SK-N-SH treated with all-trans-retinoic acid at 6 μM for 48 hours (cell line): ENCODE data around the gene ARHGEF6.

Experiments
- ATAC-seq: fragments of 200-7000 bp; cut with Tn5 transposase; 3 replicates; pipeline ENCODE4 v1.9.1; 2020; ENCODE audit warnings: mild to moderate bottlenecking, moderate library complexity
- ARNTL ChIP-seq: fragments of 450-650 bp; formaldehyde crosslinking; IDR thresholded peaks from 2 replicates; pipeline ENCODE4 v1.5.0; 2020; ENCODE audit warnings: low read depth, mild to moderate bottlenecking, moderate library complexity, borderline replicate concordance
- BACH2 ChIP-seq: fragments of 250-450 bp; sonication (Bioruptor Pico); IDR thresholded peaks from 2 replicates; pipeline ENCODE4 v1.9.0; 2021; ENCODE audit warnings: mild to moderate bottlenecking, borderline replicate concordance
- CSDC2 ChIP-seq: fragments of 250-450 bp; sonication (Bioruptor Pico); IDR thresholded peaks from 2 replicates; pipeline ENCODE4 v1.5.0; 2020; ENCODE audit warnings: mild to moderate bottlenecking, moderate library complexity
- CSRNP3 ChIP-seq: fragments of 250-450 bp; sonication (Bioruptor Pico); IDR thresholded peaks from 2 replicates; pipeline ENCODE4 v1.5.1; 2021; ENCODE audit warnings: mild to moderate bottlenecking, moderate library complexity
- ESRRG ChIP-seq: fragments of 250-450 bp; sonication (Bioruptor Pico); IDR thresholded peaks from 2 replicates; pipeline ENCODE4 v1.6.1; 2021; ENCODE audit warnings: mild to moderate bottlenecking
- GLIS3 ChIP-seq: fragments of 250-450 bp; sonication (Bioruptor Pico); IDR thresholded peaks from 2 replicates; pipeline ENCODE4 v1.5.0; 2020; ENCODE audit warnings: mild to moderate bottlenecking, moderate library complexity
- ISL1 ChIP-seq: fragments of 250-450 bp; sonication (Bioruptor Pico); IDR thresholded peaks from 2 replicates; pipeline ENCODE4 v2.1.2; 2022; ENCODE audit warnings: mild to moderate bottlenecking, moderate library complexity
- PATZ1 ChIP-seq: fragments of 250-450 bp; sonication (Bioruptor Pico); IDR thresholded peaks from 2 replicates; pipeline ENCODE4 v1.8.0; 2020; ENCODE audit warnings: mild to moderate bottlenecking, moderate library complexity, borderline replicate concordance
- POU6F1 ChIP-seq: fragments of 250-450 bp; sonication (Bioruptor Pico); IDR thresholded peaks from 2 replicates; pipeline ENCODE4 v1.8.0; 2021; ENCODE audit warnings: low read depth, mild to moderate bottlenecking, moderate library complexity, borderline replicate concordance
- PPARA ChIP-seq: fragments of 250-450 bp; sonication (Bioruptor Pico); IDR thresholded peaks from 2 replicates; pipeline ENCODE4 v1.5.0; 2020; ENCODE audit warnings: mild to moderate bottlenecking, borderline replicate concordance
- RARB ChIP-seq: fragments of 250-450 bp; sonication (Bioruptor Pico); IDR thresholded peaks from 2 replicates; pipeline ENCODE4 v1.8.0; 2021; ENCODE audit warnings: mild to moderate bottlenecking, moderate library complexity
- SNAI2 ChIP-seq: fragments of 250-450 bp; sonication (Bioruptor Pico); IDR thresholded peaks from 2 replicates; pipeline ENCODE4 v1.5.0; 2020; ENCODE audit warnings: mild to moderate bottlenecking, moderate library complexity
- TCF4 ChIP-seq: fragments of 250-450 bp; sonication (Bioruptor Pico); IDR thresholded peaks from 2 replicates; pipeline ENCODE4 v1.8.0; 2021; ENCODE audit warnings: mild to moderate bottlenecking, moderate library complexity, borderline replicate concordance
- TOX ChIP-seq: fragments of 250-450 bp; sonication (Bioruptor Pico); IDR thresholded peaks from 2 replicates; pipeline ENCODE4 v1.8.0; 2021; ENCODE audit warnings: mild to moderate bottlenecking, moderate library complexity, borderline replicate concordance
- ZC3H10 ChIP-seq: fragments of 250-450 bp; sonication (Bioruptor Pico); IDR thresholded peaks from 2 replicates; pipeline ENCODE4 v1.5.1; 2021; ENCODE audit warnings: mild to moderate bottlenecking, moderate library complexity
- ZFP30 ChIP-seq: fragments of 450-650 bp; formaldehyde crosslinking; IDR thresholded peaks from 2 replicates; pipeline ENCODE4 v1.5.0; 2022; ENCODE audit warnings: mild to moderate bottlenecking, moderate library complexity
- ZNF565 ChIP-seq: fragments of 450-650 bp; formaldehyde crosslinking; conservative IDR thresholded peaks from 2 replicates; pipeline ENCODE4 v1.5.0; 2020; ENCODE audit warnings: low read depth, mild to moderate bottlenecking, moderate library complexity
- ZNF70 ChIP-seq: fragments of 450-650 bp; formaldehyde crosslinking; IDR thresholded peaks from 2 replicates; pipeline ENCODE4 v1.5.0; 2020; ENCODE audit warnings: mild to moderate bottlenecking, moderate library complexity
- ZNF8 ChIP-seq: fragments of 450-650 bp; formaldehyde crosslinking; IDR thresholded peaks from 2 replicates; pipeline ENCODE4 v1.5.0; 2020; ENCODE audit warnings: mild to moderate bottlenecking, moderate library complexity
- TF ChIP-seq, protein P1 (sequence below): fragments of 250-450 bp; sonication (Bioruptor Pico); IDR thresholded peaks from 2 replicates; pipeline ENCODE4 v1.5.0; 2020; ENCODE audit warnings: mild to moderate bottlenecking, moderate library complexity
- TF ChIP-seq, protein P2 (sequence below): fragments of 250-450 bp; sonication (Bioruptor Pico); IDR thresholded peaks from 2 replicates; pipeline ENCODE4 v1.5.1; 2020; ENCODE audit warnings: low read depth, mild to moderate bottlenecking, moderate library complexity

Gene ARHGEF6

DNA sequence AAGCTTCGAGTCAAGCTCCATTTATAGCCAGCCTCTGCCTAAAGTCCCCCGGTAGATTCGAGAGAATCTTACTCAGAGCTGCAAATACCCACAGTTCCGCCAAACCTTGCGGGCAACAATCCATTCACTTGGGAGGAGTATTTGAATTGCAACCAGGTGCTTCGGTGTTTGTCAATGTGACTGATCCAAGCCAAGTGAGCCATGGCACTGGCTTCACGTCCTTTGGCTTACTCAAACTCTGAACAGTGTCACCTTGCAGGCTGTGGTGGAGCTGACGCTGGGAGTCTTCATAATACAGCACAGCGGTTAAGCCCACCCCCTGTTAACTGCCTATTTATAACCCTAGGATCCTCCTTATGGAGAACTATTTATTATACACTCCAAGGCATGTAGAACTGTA is 121.6 kb downstream of the ARHGEF6 start (continued):
- TF ChIP-seq, protein P1, sequence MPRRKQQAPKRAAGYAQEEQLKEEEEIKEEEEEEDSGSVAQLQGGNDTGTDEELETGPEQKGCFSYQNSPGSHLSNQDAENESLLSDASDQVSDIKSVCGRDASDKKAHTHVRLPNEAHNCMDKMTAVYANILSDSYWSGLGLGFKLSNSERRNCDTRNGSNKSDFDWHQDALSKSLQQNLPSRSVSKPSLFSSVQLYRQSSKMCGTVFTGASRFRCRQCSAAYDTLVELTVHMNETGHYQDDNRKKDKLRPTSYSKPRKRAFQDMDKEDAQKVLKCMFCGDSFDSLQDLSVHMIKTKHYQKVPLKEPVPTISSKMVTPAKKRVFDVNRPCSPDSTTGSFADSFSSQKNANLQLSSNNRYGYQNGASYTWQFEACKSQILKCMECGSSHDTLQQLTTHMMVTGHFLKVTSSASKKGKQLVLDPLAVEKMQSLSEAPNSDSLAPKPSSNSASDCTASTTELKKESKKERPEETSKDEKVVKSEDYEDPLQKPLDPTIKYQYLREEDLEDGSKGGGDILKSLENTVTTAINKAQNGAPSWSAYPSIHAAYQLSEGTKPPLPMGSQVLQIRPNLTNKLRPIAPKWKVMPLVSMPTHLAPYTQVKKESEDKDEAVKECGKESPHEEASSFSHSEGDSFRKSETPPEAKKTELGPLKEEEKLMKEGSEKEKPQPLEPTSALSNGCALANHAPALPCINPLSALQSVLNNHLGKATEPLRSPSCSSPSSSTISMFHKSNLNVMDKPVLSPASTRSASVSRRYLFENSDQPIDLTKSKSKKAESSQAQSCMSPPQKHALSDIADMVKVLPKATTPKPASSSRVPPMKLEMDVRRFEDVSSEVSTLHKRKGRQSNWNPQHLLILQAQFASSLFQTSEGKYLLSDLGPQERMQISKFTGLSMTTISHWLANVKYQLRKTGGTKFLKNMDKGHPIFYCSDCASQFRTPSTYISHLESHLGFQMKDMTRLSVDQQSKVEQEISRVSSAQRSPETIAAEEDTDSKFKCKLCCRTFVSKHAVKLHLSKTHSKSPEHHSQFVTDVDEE = no peak
- TF ChIP-seq, all 23 proteins: peak for 0

DNA sequence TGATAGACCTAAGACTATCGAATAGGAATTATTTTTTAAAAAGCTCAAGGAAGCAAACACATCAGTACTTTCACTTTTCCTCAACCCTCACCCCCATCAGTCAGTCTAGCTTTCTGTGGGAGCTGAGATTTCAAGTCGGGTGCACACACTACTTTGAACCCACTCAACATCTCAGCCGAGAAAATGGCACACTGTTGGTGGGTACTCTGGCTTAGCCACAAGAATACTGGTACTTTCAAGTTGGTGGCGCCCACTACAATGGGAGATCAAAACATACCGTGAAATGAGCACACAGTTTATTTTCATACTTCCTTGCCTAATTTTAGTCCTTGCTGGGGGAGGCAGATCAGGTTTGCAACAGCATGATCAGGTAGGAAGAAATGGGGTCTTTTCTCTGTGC is 122.6 kb downstream of the ARHGEF6 start:
- ATAC-seq = no peak
- TF ChIP-seq ZFP30 (CRISPR knock-in tag) = no peak
- TF ChIP-seq, protein P1 = no peak
- no peak for TF ChIP-seq RARB (CRISPR knock-in tag)
- no peak for TF ChIP-seq ISL1
- no peak for TF ChIP-seq CSRNP3 (CRISPR knock-in tag)
- no peak for TF ChIP-seq ZC3H10 (CRISPR knock-in tag)
- TF ChIP-seq GLIS3 (CRISPR knock-in tag) = no peak
- TF ChIP-seq, protein P2, sequence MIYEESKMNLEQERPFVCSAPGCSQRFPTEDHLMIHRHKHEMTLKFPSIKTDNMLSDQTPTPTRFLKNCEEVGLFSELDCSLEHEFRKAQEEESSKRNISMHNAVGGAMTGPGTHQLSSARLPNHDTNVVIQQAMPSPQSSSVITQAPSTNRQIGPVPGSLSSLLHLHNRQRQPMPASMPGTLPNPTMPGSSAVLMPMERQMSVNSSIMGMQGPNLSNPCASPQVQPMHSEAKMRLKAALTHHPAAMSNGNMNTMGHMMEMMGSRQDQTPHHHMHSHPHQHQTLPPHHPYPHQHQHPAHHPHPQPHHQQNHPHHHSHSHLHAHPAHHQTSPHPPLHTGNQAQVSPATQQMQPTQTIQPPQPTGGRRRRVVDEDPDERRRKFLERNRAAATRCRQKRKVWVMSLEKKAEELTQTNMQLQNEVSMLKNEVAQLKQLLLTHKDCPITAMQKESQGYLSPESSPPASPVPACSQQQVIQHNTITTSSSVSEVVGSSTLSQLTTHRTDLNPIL (CRISPR knock-in tag) = no peak
- no peak for TF ChIP-seq ZNF8 (CRISPR knock-in tag)
- no peak for TF ChIP-seq PATZ1 (CRISPR knock-in tag)
- TF ChIP-seq TCF4 (CRISPR knock-in tag) = no peak
- TF ChIP-seq CSDC2 (CRISPR knock-in tag) = no peak
- TF ChIP-seq ARNTL (CRISPR knock-in tag) = no peak
- TF ChIP-seq PPARA (CRISPR knock-in tag) = no peak
- TF ChIP-seq SNAI2 (CRISPR knock-in tag) = no peak
- no peak for TF ChIP-seq TOX
- TF ChIP-seq ZNF70 (CRISPR knock-in tag) = no peak

DNA sequence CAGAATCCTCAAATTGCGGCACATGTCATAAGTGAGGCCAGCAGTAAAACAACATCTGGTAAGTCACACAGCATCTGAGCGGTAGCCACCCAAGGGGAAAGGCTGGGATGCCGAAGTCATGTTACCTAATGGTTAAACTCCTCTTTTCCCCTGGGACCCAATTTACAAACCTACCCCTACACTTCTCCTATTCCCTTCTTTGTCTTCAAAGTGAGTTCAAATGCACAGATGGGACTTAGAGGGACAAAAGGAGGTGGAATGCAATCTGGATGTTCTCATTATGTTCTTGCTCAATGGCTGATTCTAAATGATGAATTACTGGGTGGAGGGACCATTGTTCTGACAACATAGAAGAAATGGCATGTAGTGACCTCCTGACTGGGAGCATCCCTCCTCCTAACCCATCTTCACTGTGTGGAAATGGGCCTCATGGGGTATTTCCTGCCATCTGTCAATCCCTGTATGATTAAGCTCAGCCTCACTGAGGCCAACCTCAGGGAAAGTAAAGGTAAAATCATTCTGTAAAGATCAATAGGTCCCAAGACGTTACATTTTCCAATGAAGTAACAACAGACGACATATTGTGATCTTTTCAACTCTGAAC is 124.3 kb downstream of the ARHGEF6 start:
- ATAC-seq = no peak
- TF ChIP-seq PPARA (CRISPR knock-in tag) = no peak
- TF ChIP-seq ZNF565 (CRISPR knock-in tag) = no peak
- TF ChIP-seq ZFP30 (CRISPR knock-in tag) = no peak
- TF ChIP-seq TCF4 (CRISPR knock-in tag) = no peak
- no peak for TF ChIP-seq SNAI2 (CRISPR knock-in tag)
- no peak for TF ChIP-seq GLIS3 (CRISPR knock-in tag)
- no peak for TF ChIP-seq ARNTL (CRISPR knock-in tag)
- TF ChIP-seq POU6F1 (CRISPR knock-in tag) = no peak
- TF ChIP-seq, protein P2 (CRISPR knock-in tag) = no peak
- no peak for TF ChIP-seq ZNF70 (CRISPR knock-in tag)
- TF ChIP-seq BACH2 = no peak
- no peak for TF ChIP-seq CSRNP3 (CRISPR knock-in tag)
- no peak for TF ChIP-seq ESRRG (CRISPR knock-in tag)
- TF ChIP-seq ZNF8 (CRISPR knock-in tag) = no peak
- no peak for TF ChIP-seq ZC3H10 (CRISPR knock-in tag)
- no peak for TF ChIP-seq TOX
- TF ChIP-seq, all 23 proteins: peak for 0
